Activated CD4-positive, alpha-beta T cell treated with anti-CD3 and anti-CD28 coated beads, Interleukin-2, Interleukin-6, amounts not matched to agents 100 ng/mL and 50 ng/mL, durations not matched to agents 16 hours and 8 hours (primary cell): ENCODE data around the gene XYLB.

Experiments
- DNase-seq: peaks from one replicate; pipeline ENCODE4 v3.0.0-alpha.2; 2020

The XYLB gene

GRCh38 chr3:38365469-38366062 is 19.0 kb downstream of the XYLB start:
- DNase-seq, result no peak

- no peak for DNase-seq
These were observed 19.5 kb downstream of the XYLB start for GRCh38 chr3:38366082-38366481.

GRCh38 chr3:38367779-38368178 is 21.2 kb downstream of the XYLB start:
- DNase-seq, result no peak

- DNase-seq, result no peak
These were observed 21.7 kb downstream of the XYLB start for GRCh38 chr3:38368238-38368637.

GRCh38 chr3:38369186-38369585 is 22.6 kb downstream of the XYLB start:
- DNase-seq, result no peak

- no peak for DNase-seq
These were observed 23.6 kb downstream of the XYLB start for GRCh38 chr3:38370149-38370548.

GRCh38 chr3:38370861-38371260 is 24.3 kb downstream of the XYLB start:
- DNase-seq, result no peak

- DNase-seq, result no peak
These were observed 25.1 kb downstream of the XYLB start for GRCh38 chr3:38371541-38372213.

GRCh38 chr3:38372214-38372601 is 25.6 kb downstream of the XYLB start:
- DNase-seq, result no peak

- DNase-seq, result peak; percentile 63
These were observed 27.6 kb downstream of the XYLB start for GRCh38 chr3:38374221-38374620.

- no peak for DNase-seq
These were observed 28.5 kb downstream of the XYLB start for GRCh38 chr3:38375072-38375471.

GRCh38 chr3:38375488-38376097 is 29.0 kb downstream of the XYLB start:
- DNase-seq, result no peak

- DNase-seq, result no peak
These were observed 29.7 kb downstream of the XYLB start for GRCh38 chr3:38376098-38376816.

- no peak for DNase-seq
These were observed 32.7 kb downstream of the XYLB start for GRCh38 chr3:38379201-38379770.

GRCh38 chr3:38382506-38383080 is 36.0 kb downstream of the XYLB start:
- no peak for DNase-seq

- no peak for DNase-seq
These were observed 36.7 kb downstream of the XYLB start for GRCh38 chr3:38383156-38383875.

- no peak for DNase-seq
These were observed 40.6 kb downstream of the XYLB start for GRCh38 chr3:38386992-38387750.

GRCh38 chr3:38387862-38388261 is 41.3 kb downstream of the XYLB start:
- DNase-seq, result no peak

- DNase-seq, result no peak
These were observed 46.1 kb downstream of the XYLB start for GRCh38 chr3:38392604-38393163.

- no peak for DNase-seq
These were observed 49.7 kb downstream of the XYLB start for GRCh38 chr3:38396239-38396638.

GRCh38 chr3:38396861-38397260 is 50.3 kb downstream of the XYLB start:
- no peak for DNase-seq
